ENCODE data around the gene RIMKLB. TPM values are rescaled to one million over a fixed set of nuclear protein-coding genes. Genes with fewer than 3 reads are reported as not detected.
A peak's percentile ranks its signal among the peaks of the same experiment; 100 is the strongest.
"Not testable (repeated sequence)": the region's sequence is repeated elsewhere in the genome, so short reads cannot be mapped to it uniquely, and the experiment has no call there.

Gene RIMKLB
- total RNA-seq, 1 donor from 2014 or later, result 180 TPM

DNA sequence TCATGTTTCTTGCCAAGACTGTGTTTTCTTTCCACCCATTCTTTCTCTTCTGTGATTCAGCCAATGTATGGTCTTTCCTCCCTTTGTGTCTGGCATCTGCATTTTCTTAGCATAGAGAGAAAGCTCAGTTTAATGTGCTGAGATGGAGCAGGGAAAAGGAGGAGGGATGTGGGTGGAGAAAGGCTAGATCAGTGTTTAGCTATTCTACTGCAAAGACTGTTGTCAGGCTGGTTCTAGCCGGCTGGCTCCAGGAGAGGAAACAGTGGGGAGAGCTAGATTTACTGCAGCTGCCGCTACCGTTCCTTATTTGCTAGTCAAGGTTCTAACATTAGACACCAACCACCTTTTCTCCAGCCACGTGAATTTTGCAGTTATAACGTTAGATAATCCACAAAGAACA lies 5.2 kb upstream of the RIMKLB start:
- DNase-seq, result peak; percentile 81

GRCh38 chr12:8695116-8695515 lies 2.7 kb upstream of the RIMKLB start:
- no peak for DNase-seq

DNA sequence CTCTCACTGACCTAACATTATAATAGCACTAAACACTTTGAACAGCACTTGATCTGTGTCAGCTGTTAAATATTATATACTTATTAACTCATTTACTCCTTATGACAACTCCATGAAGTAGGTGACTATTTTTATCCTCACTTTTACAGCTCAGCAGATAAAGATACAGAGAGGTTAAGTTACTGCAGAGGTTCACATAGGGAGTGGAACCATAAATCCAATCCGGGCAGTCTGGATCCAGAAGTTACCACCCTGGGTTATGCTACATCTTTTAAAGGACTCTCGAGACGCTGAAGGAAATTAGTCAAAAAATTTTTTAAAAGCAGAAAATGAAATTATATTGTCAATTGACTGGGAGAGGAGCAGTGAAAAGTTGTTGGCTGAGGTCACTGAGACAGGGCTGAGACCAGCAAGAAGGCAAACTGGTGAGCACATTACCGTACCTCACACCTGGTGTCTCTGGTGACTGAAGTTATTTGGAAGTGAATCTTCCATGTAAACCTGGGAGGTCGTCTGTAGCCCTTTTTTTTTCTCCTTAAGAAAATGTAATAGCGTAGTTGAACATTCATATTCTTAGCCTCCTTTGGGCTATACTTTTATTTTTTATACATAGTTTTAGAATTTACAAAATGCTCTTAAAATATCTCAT lies 1.2 kb upstream of the RIMKLB start:
- DNase-seq, result no peak

GRCh38 chr12:8697120-8697475 lies 693 bp upstream of the RIMKLB start:
- DNase-seq, result peak; percentile 68

- DNase-seq, result peak; percentile 64
Observed at GRCh38 chr12:8698132-8698851, 501 bp downstream of the RIMKLB start.

DNA sequence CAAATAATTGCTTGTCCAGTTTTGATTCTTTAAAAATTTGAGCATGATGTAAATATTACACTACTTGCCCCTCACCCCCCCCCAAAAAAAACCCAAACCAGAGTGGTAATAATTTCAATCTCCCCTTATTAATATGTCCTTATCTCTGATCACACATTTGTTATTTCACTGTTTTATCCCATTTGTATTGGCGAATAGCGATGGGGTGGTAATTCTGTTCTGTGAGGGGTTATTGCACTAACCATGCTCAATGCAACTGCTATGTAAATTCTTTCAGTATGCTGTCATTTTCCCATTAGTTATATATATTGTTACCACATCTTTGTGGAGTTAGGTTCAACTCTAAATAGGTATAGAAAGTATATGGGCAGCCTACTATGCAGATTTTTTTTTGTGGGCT lies 1.1 kb downstream of the RIMKLB start:
- DNase-seq, result no peak

DNA sequence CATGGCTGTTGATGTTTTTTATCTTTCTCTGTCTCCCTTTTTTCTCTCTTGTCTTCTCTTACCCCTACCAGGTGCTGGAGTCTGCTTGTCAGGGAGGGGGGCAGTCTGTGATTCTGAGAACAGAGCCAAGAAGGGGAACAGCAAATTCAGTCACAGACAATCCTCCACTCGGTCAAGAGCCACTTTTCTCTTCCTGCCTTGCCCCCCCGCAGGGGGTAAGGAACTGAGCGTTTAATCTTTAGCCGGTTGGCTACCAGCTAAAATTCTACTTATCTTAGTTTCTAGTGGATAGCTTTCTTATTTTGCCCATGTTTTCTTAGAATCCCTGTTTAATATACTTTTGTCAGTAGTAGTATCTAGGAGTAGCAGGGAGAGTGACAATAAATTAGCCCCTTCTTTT lies 1.9 kb downstream of the RIMKLB start:
- DNase-seq, result no peak

DNA sequence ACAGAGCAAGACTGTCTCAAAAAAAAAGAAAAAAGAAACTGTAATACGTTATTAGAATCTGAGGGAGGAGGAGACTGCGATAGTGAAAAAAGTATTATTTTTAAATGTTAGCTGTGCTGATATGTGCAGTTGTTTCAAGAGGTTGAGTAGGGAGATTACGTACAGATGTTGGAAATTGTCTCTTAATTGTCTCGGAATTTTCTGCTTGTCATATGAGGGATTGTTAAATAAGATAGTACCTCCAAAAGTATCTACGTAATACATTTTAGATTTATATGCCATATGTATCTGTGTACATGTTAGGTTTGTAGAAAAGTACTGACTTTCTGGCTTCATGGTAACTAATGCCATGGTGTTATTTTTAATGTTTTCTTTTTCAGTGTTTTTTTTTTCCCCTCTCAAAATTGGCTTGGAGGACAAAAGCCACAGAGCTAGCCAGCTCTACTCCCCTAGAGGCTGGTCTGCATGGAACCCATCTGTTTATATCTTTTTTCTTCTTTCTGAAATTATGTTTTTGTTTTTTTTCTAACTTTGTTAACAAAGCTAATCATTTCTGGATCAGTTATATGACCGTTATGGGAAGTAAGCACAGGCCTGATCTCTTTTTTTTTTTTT lies 3.4 kb downstream of the RIMKLB start:
- DNase-seq, result no peak

DNA sequence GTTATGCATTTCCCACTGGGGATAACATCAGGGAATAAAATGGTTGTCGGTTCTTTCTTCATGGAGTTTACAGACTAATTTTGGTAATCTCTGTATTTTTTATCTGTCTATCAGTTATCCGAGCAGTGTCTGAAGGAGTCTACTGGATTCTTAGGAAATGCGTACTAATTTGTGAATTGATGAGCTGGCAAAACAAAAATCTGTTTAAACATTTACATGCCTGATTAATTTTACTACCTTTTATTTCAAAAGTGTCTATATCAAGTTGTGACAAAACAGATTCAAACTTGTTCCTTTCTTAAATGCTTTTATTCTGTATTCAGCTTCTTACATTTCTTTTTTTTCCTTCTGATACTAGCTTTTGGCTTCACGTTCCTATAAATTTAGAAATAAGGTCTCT lies 4.4 kb downstream of the RIMKLB start:
- no peak for DNase-seq

- peak; percentile 69 for DNase-seq
Observed at GRCh38 chr12:8709124-8709830, 11.5 kb downstream of the RIMKLB start.

DNA sequence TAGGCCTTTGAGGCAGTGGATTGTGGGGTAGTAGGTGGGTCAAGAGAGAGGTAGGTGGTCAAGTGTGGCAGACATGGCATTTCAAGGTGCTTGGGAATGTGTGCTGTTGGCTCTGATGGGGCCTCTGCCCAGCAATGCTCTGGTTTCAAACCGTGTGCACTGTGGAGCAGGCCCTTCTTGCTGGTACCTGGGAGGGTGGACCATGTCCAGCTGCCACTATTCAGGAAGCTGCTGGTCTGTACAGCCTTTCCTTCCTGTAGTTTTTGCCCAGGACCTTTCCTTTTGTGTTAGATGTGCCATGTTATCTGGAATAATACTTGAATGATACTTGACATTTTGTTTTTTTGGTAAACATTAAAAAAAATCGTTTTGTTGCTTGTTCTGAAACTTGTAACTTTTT lies 14.8 kb downstream of the RIMKLB start:
- DNase-seq, result peak; percentile 60

- DNase-seq, result no peak
Observed at GRCh38 chr12:8722286-8722800, 24.6 kb downstream of the RIMKLB start.

DNA sequence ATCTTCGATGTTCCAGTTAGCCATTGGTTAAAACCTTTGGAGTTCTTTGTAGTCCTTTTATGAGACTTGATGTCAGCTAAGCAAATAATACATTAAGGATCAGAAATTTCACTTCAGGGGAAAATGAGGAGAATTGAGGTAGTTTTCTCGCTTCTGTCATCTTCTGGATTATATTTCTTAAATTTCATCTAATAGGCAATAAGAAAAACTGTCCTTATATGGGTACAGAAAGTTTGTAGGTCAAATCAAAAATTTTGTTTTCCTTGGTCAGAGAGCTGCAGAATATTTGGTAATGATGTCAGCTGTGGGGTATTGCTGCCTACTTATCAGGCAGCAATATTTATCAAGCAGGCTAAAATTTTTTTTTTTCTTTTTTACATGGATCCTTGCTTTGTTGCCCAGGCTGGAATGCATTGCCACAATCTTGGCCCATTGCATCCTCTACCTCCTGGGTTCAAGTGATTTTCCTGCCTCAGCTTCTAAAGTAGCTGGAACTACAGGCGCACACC lies 37.1 kb downstream of the RIMKLB start:
- no peak for DNase-seq

GRCh38 chr12:8742501-8742900 lies 44.7 kb downstream of the RIMKLB start:
- DNase-seq, result no peak

- DNase-seq, result not testable (repeated sequence)
Observed at GRCh38 chr12:8743121-8743520, 45.3 kb downstream of the RIMKLB start.

DNA sequence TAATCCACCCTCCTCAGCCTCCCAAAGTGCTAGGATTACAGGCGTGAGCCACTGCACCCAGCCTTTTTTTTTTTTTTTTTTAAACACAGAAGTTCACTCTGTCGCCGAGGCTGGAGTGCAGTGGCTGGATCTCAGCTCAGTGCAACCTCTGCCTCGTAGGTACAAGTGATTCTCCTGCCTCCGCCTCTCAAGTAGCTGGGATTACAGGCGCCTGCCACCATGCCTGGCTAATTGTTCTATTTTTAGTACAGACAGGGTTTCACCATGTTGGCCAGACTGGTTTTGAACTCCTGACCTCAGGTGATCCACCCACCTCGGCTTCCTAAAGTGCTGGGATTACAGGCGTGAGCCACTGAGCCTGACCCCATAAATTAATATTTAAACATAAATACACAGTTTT lies 47.8 kb downstream of the RIMKLB start:
- DNase-seq, result not testable (repeated sequence)

DNA sequence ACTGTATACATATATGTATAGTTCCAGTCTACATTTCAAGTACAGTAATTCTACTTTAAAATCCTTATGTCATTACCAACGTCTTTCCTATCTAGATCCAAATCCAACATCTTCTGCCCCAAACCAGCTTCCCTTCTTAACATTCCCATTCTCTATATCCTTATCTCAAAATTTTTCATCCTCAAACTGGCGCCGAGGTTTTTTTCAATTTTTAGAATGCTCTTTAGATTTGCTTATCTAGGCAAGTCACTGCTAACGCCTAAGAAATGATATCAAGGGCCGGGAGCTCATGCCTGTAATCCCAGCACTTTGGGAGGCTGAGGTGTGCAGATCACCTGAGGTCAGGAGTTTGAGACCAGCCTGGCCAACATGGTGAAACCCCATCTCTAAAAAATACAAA lies 48.3 kb downstream of the RIMKLB start:
- DNase-seq, result no peak

GRCh38 chr12:8760076-8760475 lies 62.3 kb downstream of the RIMKLB start:
- DNase-seq, result not testable (repeated sequence)

DNA sequence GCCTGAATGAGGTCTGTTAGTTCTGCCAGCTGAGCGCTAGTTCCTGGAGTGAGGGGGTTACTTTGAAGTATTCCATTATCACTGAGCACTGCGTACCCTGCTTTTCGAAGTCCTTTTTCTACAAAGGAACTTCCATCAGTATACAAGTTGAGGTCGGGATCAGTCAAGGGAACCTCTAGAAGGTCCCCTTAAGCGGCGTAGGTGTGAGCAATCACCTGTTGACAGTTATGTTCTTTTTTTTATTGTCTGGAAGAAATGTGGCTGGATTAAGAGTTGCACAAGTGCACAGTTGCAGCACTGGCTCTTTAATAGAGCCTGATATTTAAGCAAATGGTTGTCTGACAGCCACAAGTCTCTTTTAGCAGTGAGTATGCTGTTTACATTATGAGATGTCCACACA lies 64.9 kb downstream of the RIMKLB start:
- not testable (repeated sequence) for DNase-seq

- DNase-seq, result not testable (repeated sequence)
Observed at GRCh38 chr12:8766121-8766520, 68.3 kb downstream of the RIMKLB start.

- DNase-seq, result no peak
Observed at GRCh38 chr12:8770499-8770898, 72.7 kb downstream of the RIMKLB start.

DNA sequence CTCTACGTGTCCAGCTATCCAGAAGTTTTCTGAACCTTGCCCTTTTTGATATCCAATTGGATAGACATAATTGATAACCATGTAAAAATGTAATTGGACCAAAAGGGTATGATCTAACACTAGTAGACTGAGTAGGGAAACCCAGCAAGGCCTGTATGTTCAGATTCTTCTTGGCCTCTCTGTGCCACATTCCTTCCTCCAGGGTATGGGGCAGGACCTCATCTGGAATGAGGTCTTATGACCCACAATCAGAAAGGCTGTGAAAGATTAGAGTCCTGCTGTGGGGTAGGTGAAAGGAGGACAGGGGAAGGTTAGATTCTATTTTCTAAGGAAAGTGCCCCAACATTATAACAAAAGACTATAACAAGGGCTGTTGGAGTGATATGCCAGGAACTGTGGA lies 73.3 kb downstream of the RIMKLB start:
- DNase-seq, result no peak

GRCh38 chr12:8773461-8773860 lies 75.7 kb downstream of the RIMKLB start:
- no peak for DNase-seq
